B cell (primary cell): ENCODE measurements around the gene CRAT. TPM values are rescaled to one million over a fixed set of nuclear protein-coding genes. Genes with fewer than 3 reads are reported as not detected.

ENCODE experiments used
- ATAC-seq: fragments of 200-7000 bp; cut with Tn5 transposase; one replicate; pipeline ENCODE4 v1.10.0; 2021; ENCODE audit warnings: low read depth, mild to moderate bottlenecking, moderate number of reproducible peaks, moderate library complexity
- CTCF ChIA-PET: fragments of 350-600 bp; sonication (Branson Sonifier 250); formaldehyde crosslinking; loops from one replicate; lab custom pipeline; 2021; ENCODE audit warnings: antibody characterized with exemption, inconsistent platforms; lab: Charles Lee
- POLR2A ChIA-PET: fragments of 350-600 bp; sonication (Branson Sonifier 250); formaldehyde crosslinking; loops from one replicate; lab custom pipeline; 2021; ENCODE audit warnings: antibody characterized with exemption; lab: Charles Lee
- DNase-seq: peaks from one replicate; pipeline ENCODE4 v3.0.0; 2013
- H2AFZ ChIP-seq: 2 replicates; pipeline ENCODE4 v1.6.1; 2012; ENCODE audit warnings: mild to moderate bottlenecking, low read depth, low read length; ENCODE audit not compliant: insufficient read depth, poor library complexity, severe bottlenecking
- H3K27ac ChIP-seq, 2 donors: 1 replicate in 1 of 2; 2 replicates in 1 of 2; pipeline ENCODE4 v1.5.1; 2012 to 2013; ENCODE audit warnings: low read length in 2 of 2, mild to moderate bottlenecking in 2 of 2, moderate library complexity in 1 of 2
- H3K27me3 ChIP-seq, 4 experiments: fragments of 200-600 bp in 1 of 4; sonication (generic) in 1 of 4; replicated peaks in 1 of 4; 1 replicate in 2 of 4; 2 replicates in 2 of 4; pipeline versions ENCODE4 v1.6.1 to v1.7.0; 2013 to 2016; ENCODE audit warnings: low read length in 3 of 4, mild to moderate bottlenecking in 2 of 4, mixed read lengths in 1 of 4, moderate library complexity in 1 of 4; ENCODE audit not compliant: insufficient read depth in 4 of 4, control insufficient read depth in 3 of 4; ENCODE audit errors: control extremely low read depth in 1 of 4
- H3K36me3 ChIP-seq, 2 experiments: replicated peaks in 1 of 2; 1 replicate in 1 of 2; 2 replicates in 1 of 2; pipeline versions ENCODE4 v1.6.1 to v1.7.1; 2013; ENCODE audit warnings: low read length in 1 of 2; ENCODE audit not compliant: insufficient read depth in 2 of 2, control insufficient read depth in 1 of 2; ENCODE audit errors: control extremely low read depth in 1 of 2, extremely low read depth in 1 of 2
- H3K4me1 ChIP-seq, 2 donors: fragments of 200-600 bp in 1 of 2; sonication (generic) in 1 of 2; 1 replicate in 1 of 2; 2 replicates in 1 of 2; pipeline versions ENCODE4 v1.5.1 to v1.6.1; 2013 to 2017; ENCODE audit warnings: low read length in 2 of 2; ENCODE audit not compliant: control insufficient read depth in 2 of 2, insufficient read depth in 2 of 2
- H3K4me2 ChIP-seq: replicated peaks from 2 replicates; pipeline ENCODE3; 2012; ENCODE audit warnings: mild to moderate bottlenecking, low read depth, low read length; ENCODE audit not compliant: poor library complexity, severe bottlenecking
- H3K4me3 ChIP-seq, 5 experiments: fragments of 200-600 bp in 1 of 5; sonication (generic) in 1 of 5; 1 replicate in 3 of 5; 2 replicates in 2 of 5; pipeline versions ENCODE4 v1.5.1 to v1.7.0; 2011 to 2016; ENCODE audit warnings: low read length in 4 of 5, mild to moderate bottlenecking in 4 of 5, low read depth in 2 of 5, control low read depth in 1 of 5, moderate library complexity in 1 of 5; ENCODE audit not compliant: insufficient read depth in 1 of 5; ENCODE audit errors: control extremely low read depth in 1 of 5, extremely low read depth in 1 of 5
- H3K79me2 ChIP-seq: fragments of 200-600 bp; sonication (generic); one replicate; pipeline ENCODE4 v1.6.0; 2016; ENCODE audit warnings: low read length; ENCODE audit not compliant: control insufficient read depth, insufficient read depth
- H3K9ac ChIP-seq: fragments of 200-600 bp; sonication (generic); 2 replicates; pipeline ENCODE4 v1.6.1; 2017; ENCODE audit warnings: mild to moderate bottlenecking, low read length, moderate library complexity
- H3K9me3 ChIP-seq, 3 donors: one replicate each; pipeline versions ENCODE4 v1.6.1 to v1.7.1; 2013; ENCODE audit warnings: low read length in 2 of 3; ENCODE audit not compliant: control insufficient read depth in 2 of 3, insufficient read depth in 1 of 3; ENCODE audit errors: control extremely low read depth in 1 of 3
- H4K20me1 ChIP-seq: 2 replicates; pipeline ENCODE4 v1.6.0; 2012; ENCODE audit warnings: mild to moderate bottlenecking, low read length; ENCODE audit not compliant: insufficient read depth, control insufficient read depth, poor library complexity, severe bottlenecking
- H3K27ac Mint-ChIP-seq: one replicate; pipeline ENCODE4 v1.8.0; 2021; ENCODE audit warnings: mixed read lengths
- H3K27me3 Mint-ChIP-seq: one replicate; pipeline ENCODE4 v1.8.0; 2021; ENCODE audit warnings: mixed read lengths
- H3K4me1 Mint-ChIP-seq: one replicate; pipeline ENCODE4 v1.8.0; 2021; ENCODE audit warnings: mixed read lengths
- H3K4me3 Mint-ChIP-seq: one replicate; pipeline ENCODE4 v1.8.0; 2021; ENCODE audit warnings: mixed read lengths
- H3K9me3 Mint-ChIP-seq: one replicate; pipeline ENCODE4 v1.8.0; 2022; ENCODE audit warnings: mixed read lengths; ENCODE audit not compliant: insufficient read depth
- EZH2 ChIP-seq: IDR thresholded peaks from 2 replicates; pipeline ENCODE4 v1.6.1; 2012; ENCODE audit warnings: borderline replicate concordance, low read depth, mild to moderate bottlenecking, moderate library complexity, low read length; ENCODE audit not compliant: insufficient read depth, poor library complexity, severe bottlenecking
- WGBS: methylation state at CpG from one replicate; pipeline ENCODE4 v1.1.5; 2013; ENCODE audit warnings: missing lambda C conversion rate; ENCODE audit not compliant: insufficient coverage; 5-methylcytosine and 5-hydroxymethylcytosine counted together
- intact Hi-C: fragments of 100-400 bp; cut with micrococcal nuclease; formaldehyde crosslinking; loops from one replicate; pipeline ENCODE4 v1.10.0; 2022
- polyA plus RNA-seq: library from polyadenylated mRNA; depleted of rRNA; stranded (reverse); fragments of >200 nt; gene quantifications from 2 replicates; pipeline ENCODE4 v1.2.3, GENCODE V29; 2012
- total RNA-seq, 2 donors: library from RNA; stranded (reverse); fragments of 120-200 nt in 1 of 2; gene quantifications; 1 replicate in 1 of 2; 2 replicates in 1 of 2; pipeline versions ENCODE4 v1.2.3 to v1.2.4, GENCODE V29; 2013 to 2022
- TF ChIP-seq, protein P1 (sequence below): fragments of 200-600 bp; IDR thresholded peaks from one replicate; pipeline ENCODE4 v1.8.0; 2022; ENCODE audit warnings: antibody characterized with exemption, mild to moderate bottlenecking

Gene CRAT
- total and polyA plus RNA-seq, 2 donors (not counting 1 experiment from before 2014, with no cell fraction given): 8.0 to 14.1 TPM

DNA sequence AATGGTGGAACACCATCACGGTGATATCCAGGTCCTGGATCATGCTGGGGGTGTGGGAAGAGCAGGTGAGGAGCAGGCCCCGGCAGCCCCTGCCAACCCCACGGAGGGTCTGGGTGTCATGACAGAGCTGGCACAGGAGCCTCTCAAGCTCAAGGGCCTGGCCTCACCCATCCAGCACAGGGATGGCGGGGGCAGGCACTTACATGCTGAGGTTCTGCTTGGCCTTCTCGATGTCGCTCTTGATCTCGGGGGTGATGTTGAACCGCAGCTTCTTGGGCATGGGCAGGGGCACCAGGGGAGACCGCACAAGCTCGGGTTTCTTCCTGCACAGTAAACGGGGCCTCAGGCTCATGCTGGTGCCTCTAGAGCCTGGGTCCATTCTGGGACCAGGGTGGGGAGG, 12.3 kb downstream of the CRAT start:
- TF ChIP-seq EZH2: no peak
- TF ChIP-seq, protein P1, sequence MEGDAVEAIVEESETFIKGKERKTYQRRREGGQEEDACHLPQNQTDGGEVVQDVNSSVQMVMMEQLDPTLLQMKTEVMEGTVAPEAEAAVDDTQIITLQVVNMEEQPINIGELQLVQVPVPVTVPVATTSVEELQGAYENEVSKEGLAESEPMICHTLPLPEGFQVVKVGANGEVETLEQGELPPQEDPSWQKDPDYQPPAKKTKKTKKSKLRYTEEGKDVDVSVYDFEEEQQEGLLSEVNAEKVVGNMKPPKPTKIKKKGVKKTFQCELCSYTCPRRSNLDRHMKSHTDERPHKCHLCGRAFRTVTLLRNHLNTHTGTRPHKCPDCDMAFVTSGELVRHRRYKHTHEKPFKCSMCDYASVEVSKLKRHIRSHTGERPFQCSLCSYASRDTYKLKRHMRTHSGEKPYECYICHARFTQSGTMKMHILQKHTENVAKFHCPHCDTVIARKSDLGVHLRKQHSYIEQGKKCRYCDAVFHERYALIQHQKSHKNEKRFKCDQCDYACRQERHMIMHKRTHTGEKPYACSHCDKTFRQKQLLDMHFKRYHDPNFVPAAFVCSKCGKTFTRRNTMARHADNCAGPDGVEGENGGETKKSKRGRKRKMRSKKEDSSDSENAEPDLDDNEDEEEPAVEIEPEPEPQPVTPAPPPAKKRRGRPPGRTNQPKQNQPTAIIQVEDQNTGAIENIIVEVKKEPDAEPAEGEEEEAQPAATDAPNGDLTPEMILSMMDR: no peak
- H3K79me2 ChIP-seq: no peaks in the 10 kb centered on the region
- H3K4me2 ChIP-seq: no peak overlapping the region
- no peak overlapping the region for H3K9ac ChIP-seq
- no peak overlapping the region for H3K27ac ChIP-seq
- Mint-ChIP-seq H3K27me3 (no peaks in the 10 kb centered on the region), H3K4me1 (no peaks in the 10 kb centered on the region), H3K9me3 (no peaks in the 10 kb centered on the region), H3K4me3 (no peak overlapping the region), H3K27ac (no peak overlapping the region)
- no peak for ATAC-seq
- H4K20me1 ChIP-seq: no peaks in the 10 kb centered on the region
- no peaks in the 10 kb centered on the region for H3K9me3 ChIP-seq
- 94% methylated on average over 9 of the region's 11 CpGs for WGBS
- intact Hi-C loops: no loop called here
- no peaks in the 10 kb centered on the region for H3K27me3 ChIP-seq
- no peaks in the 10 kb centered on the region for H3K4me1 ChIP-seq
- ChIA-PET CTCF (no interaction called here), POLR2A (interaction anchor here (0.7 kb wide), 1 partner anchor 18 kb away, joined by 3 read pairs; no protein-coding TSS in a partner anchor)
- no peaks in the 10 kb centered on the region for H3K36me3 ChIP-seq
- no peak overlapping the region for H3K4me3 ChIP-seq
- no peak overlapping the region for H2AFZ ChIP-seq
- DNase-seq: no peak

DNA sequence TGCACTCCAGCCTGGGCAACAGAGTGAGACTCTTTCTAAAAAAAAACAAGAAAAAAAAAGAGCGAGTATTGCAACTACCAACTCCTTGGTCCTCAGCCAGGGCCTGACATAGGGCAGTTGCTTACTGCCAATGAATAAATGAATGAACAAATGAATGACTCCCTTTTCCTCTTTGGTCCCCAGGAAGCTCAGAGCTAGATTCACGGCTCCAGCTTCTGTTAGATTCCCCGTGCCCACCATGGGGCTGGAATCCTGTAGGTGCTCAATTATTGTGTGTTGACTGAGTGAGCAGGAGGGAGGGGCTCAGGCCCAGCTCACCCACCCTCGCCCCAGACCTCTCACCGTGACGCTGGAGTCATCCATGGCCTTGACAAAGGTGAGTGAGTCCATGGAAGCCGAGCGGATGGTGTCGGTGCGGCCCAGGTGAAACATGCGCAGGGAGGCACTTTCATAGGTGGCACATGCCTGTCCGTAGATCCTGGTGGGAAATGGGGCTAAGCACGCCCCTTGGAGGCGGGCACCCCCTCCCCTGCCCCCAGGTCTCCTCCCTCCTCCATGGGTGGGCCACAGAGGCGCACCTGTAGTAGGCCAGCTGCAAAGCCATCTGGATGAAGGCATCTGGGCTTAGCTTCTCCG, 12.8 kb downstream of the CRAT start:
- H4K20me1 ChIP-seq: no peaks in the 10 kb centered on the region
- no peak overlapping the region for H2AFZ ChIP-seq
- no peaks in the 10 kb centered on the region for H3K4me1 ChIP-seq
- no peak for DNase-seq
- H3K9me3 ChIP-seq: no peaks in the 10 kb centered on the region
- ATAC-seq: no peak
- H3K79me2 ChIP-seq: no peaks in the 10 kb centered on the region
- Mint-ChIP-seq H3K9me3 (no peaks in the 10 kb centered on the region), H3K27me3 (no peaks in the 10 kb centered on the region), H3K4me3 (no peak overlapping the region), H3K4me1 (no peaks in the 10 kb centered on the region), H3K27ac (no peak overlapping the region)
- intact Hi-C loops: no loop called here
- ChIA-PET POLR2A (interaction anchor here (0.8 kb wide), 1 partner anchor 414 kb away, joined by 4 read pairs; no protein-coding TSS in a partner anchor), CTCF (no interaction called here)
- TF ChIP-seq EZH2: no peak
- TF ChIP-seq, protein P1: no peak
- no peak overlapping the region for H3K27ac ChIP-seq
- 95% methylated on average over 13 of the region's 16 CpGs for WGBS
- no peak overlapping the region for H3K4me3 ChIP-seq
- no peaks in the 10 kb centered on the region for H3K27me3 ChIP-seq
- no peak overlapping the region for H3K9ac ChIP-seq
- no peak overlapping the region for H3K4me2 ChIP-seq
- no peaks in the 10 kb centered on the region for H3K36me3 ChIP-seq
